Natural killer cell (primary cell): ENCODE data around the gene FRAS1. TPM values are rescaled to one million over a fixed set of nuclear protein-coding genes. Genes with fewer than 3 reads are reported as not detected.

ENCODE experiments used
- ATAC-seq, 3 donors: fragments of 150-1000 bp in 2 of 3; fragments of 200-7000 bp in 1 of 3; cut with Tn5 transposase; 1 replicate in 1 of 3; 2 replicates in 2 of 3; pipeline ENCODE4 v1.10.0; 2021; ENCODE audit warnings: mild to moderate bottlenecking in 2 of 3, moderate library complexity in 2 of 3
- DNase-seq, 2 donors: peaks; one replicate each; pipeline versions ENCODE4 v3.0.0 to v3.0.0-alpha.2; 2013 to 2021; ENCODE audit warnings: mixed read lengths in 1 of 2
- H3K27ac ChIP-seq: one replicate; pipeline ENCODE4 v1.5.1; 2013; ENCODE audit warnings: mild to moderate bottlenecking, low read length
- H3K27me3 ChIP-seq: one replicate; pipeline ENCODE4 v1.6.1; 2013; ENCODE audit warnings: low read length; ENCODE audit not compliant: control insufficient read depth, insufficient read depth
- H3K36me3 ChIP-seq: one replicate; pipeline ENCODE4 v1.6.1; 2013; ENCODE audit warnings: low read length; ENCODE audit not compliant: control insufficient read depth, insufficient read depth
- H3K4me1 ChIP-seq: one replicate; pipeline ENCODE4 v1.6.1; 2013; ENCODE audit warnings: low read length; ENCODE audit not compliant: control insufficient read depth, insufficient read depth
- H3K4me3 ChIP-seq: one replicate; pipeline ENCODE4 v1.5.1; 2013; ENCODE audit warnings: low read length
- H3K9me3 ChIP-seq: one replicate; pipeline ENCODE4 v1.6.1; 2013; ENCODE audit warnings: low read length; ENCODE audit not compliant: control insufficient read depth, insufficient read depth
- H3K27ac Mint-ChIP-seq, 2 donors: one replicate each; pipeline ENCODE4 v1.8.0; 2022; ENCODE audit warnings: mild to moderate bottlenecking in 2 of 2, mixed read lengths in 2 of 2, moderate library complexity in 1 of 2
- H3K27me3 Mint-ChIP-seq, 2 donors: one replicate each; pipeline ENCODE4 v1.8.0; 2022; ENCODE audit warnings: low read depth in 2 of 2, mixed read lengths in 2 of 2
- H3K36me3 Mint-ChIP-seq: one replicate; pipeline ENCODE4 v1.8.0; 2022; ENCODE audit warnings: mixed read lengths
- H3K4me1 Mint-ChIP-seq, 2 donors: one replicate each; pipeline ENCODE4 v1.8.0; 2022; ENCODE audit warnings: mixed read lengths in 2 of 2
- H3K4me3 Mint-ChIP-seq: one replicate; pipeline ENCODE4 v1.8.0; 2022; ENCODE audit warnings: mild to moderate bottlenecking, moderate library complexity, mixed read lengths
- H3K9me3 Mint-ChIP-seq, 2 donors: one replicate each; pipeline ENCODE4 v1.8.0; 2022; ENCODE audit warnings: mixed read lengths in 2 of 2
- CTCF ChIP-seq: fragments of 200-600 bp; IDR thresholded peaks from one replicate; pipeline ENCODE4 v1.8.0; 2022; ENCODE audit warnings: antibody characterized with exemption
- WGBS: methylation state at CpG from one replicate; pipeline ENCODE4 v1.1.7; 2013; ENCODE audit warnings: missing lambda C conversion rate; ENCODE audit not compliant: insufficient coverage; 5-methylcytosine and 5-hydroxymethylcytosine counted together
- intact Hi-C: fragments of 100-400 bp; cut with micrococcal nuclease; formaldehyde crosslinking; loops from one replicate; pipeline ENCODE4 v1.14.2; 2022
- total RNA-seq, 4 donors: library from RNA; stranded (reverse); fragments of 120-200 nt in 1 of 4; gene quantifications; one replicate each; pipeline versions ENCODE4 v1.2.3 to v1.2.4, GENCODE V29; 2013 to 2022

Gene FRAS1
- total RNA-seq, 3 donors from 2014 or later (not counting 1 experiment from before 2014, with no cell fraction given) = 0.15 to 0.31 TPM; not detected in 1

DNA sequence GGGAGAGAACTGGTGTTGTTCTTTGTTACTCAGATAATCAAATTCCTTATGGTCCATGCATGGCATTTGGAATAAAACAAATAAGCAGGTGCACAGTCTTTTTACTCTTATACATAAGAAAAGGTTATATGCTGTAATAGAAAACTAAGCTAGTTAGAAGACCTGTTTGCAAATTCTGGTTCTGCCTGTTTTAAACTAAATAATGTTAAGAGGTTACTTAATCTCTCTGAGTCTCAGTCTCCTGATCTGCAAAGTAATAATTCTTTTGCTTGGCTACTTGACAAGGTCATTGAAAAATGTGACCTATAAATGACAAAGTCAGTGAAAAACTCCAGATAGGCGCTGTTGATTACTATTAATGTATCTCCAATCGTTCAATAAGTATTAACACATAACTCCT is 451.9 kb downstream of the FRAS1 start:
- H3K36me3 ChIP-seq = no peaks in the 10 kb centered on the region
- H3K4me1 Mint-ChIP-seq = no peaks in the 10 kb centered on the region

GRCh38 chr4:78510108-78510507 is 453.0 kb downstream of the FRAS1 start:
- H3K4me3 ChIP-seq = no peak overlapping the region
- WGBS = no CpG with 5 or more reads among the region's 1 CpG

More for the DNA sequence above, 451.9 kb downstream of the FRAS1 start:
- H3K27ac ChIP-seq = no peak overlapping the region
- no peaks in the 10 kb centered on the region for H3K9me3 ChIP-seq
- DNase-seq = no peak
- Mint-ChIP-seq H3K4me3 (no peak overlapping the region), H3K9me3 (no peaks in the 10 kb centered on the region), H3K27me3 (no peaks in the 10 kb centered on the region), H3K36me3 (no peaks in the 10 kb centered on the region), H3K27ac (no peak overlapping the region)
- no peak for TF ChIP-seq CTCF
- no peak for ATAC-seq
- 68% methylated on average over 2 of the region's 2 CpGs for WGBS
- H3K27me3 ChIP-seq = no peaks in the 10 kb centered on the region
- no peaks in the 10 kb centered on the region for H3K4me1 ChIP-seq
- intact Hi-C loops = no loop called here
- no peak overlapping the region for H3K4me3 ChIP-seq

DNA sequence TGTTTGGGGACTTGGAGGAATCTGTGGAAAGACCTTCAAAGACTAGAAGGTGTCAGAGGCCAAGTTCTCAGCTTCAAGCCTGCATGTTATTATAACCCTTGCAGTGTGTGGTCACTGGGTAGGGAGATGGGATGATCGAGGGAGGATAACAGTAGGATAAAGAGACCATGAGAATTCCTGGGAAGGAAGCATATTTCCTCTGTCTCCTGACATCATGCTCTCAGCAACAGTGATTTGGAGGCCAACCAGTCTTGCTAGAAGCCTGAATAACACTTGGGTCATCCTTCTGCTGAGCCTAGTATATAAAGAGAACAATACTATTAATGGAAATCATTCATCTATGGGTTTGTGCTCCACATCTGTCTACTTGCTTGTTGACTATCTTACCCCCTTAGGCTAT is 453.6 kb downstream of the FRAS1 start:
- H3K9me3 ChIP-seq = no peaks in the 10 kb centered on the region
- DNase-seq (no peak), ATAC-seq (no peak)
- intact Hi-C loops = no loop called here
- H3K9me3 Mint-ChIP-seq = no peaks in the 10 kb centered on the region
- no peak overlapping the region for H3K27ac ChIP-seq
- H3K27me3 Mint-ChIP-seq = no peaks in the 10 kb centered on the region
- TF ChIP-seq CTCF = no peak
- H3K4me3 ChIP-seq = no peak overlapping the region
- H3K36me3 ChIP-seq = no peaks in the 10 kb centered on the region
- no peaks in the 10 kb centered on the region for H3K4me1 Mint-ChIP-seq
- H3K27me3 ChIP-seq = no peaks in the 10 kb centered on the region
- H3K27ac Mint-ChIP-seq = no peak overlapping the region
- H3K4me3 Mint-ChIP-seq = no peak overlapping the region
- H3K4me1 ChIP-seq = no peaks in the 10 kb centered on the region
- H3K36me3 Mint-ChIP-seq = no peaks in the 10 kb centered on the region
- 58% methylated on average over 1 of the region's 1 CpG for WGBS

More at GRCh38 chr4:78510108-78510507, 453.0 kb downstream of the FRAS1 start:
- H3K27me3 Mint-ChIP-seq = no peaks in the 10 kb centered on the region
- no peak for TF ChIP-seq CTCF
- no peaks in the 10 kb centered on the region for H3K36me3 ChIP-seq
- H3K4me1 Mint-ChIP-seq = no peaks in the 10 kb centered on the region
- no peak overlapping the region for H3K27ac Mint-ChIP-seq
- ATAC-seq (no peak), DNase-seq (no peak)
- no peaks in the 10 kb centered on the region for H3K36me3 Mint-ChIP-seq
- intact Hi-C loops = no loop called here
- H3K9me3 ChIP-seq = no peaks in the 10 kb centered on the region
- no peaks in the 10 kb centered on the region for H3K9me3 Mint-ChIP-seq
- H3K4me3 Mint-ChIP-seq = no peak overlapping the region
- H3K27me3 ChIP-seq = no peaks in the 10 kb centered on the region
- no peaks in the 10 kb centered on the region for H3K4me1 ChIP-seq
- no peak overlapping the region for H3K27ac ChIP-seq

- no peak for TF ChIP-seq CTCF
- Mint-ChIP-seq H3K4me3 (no peak overlapping the region), H3K4me1 (no peaks in the 10 kb centered on the region), H3K9me3 (no peaks in the 10 kb centered on the region), H3K27me3 (no peaks in the 10 kb centered on the region), H3K36me3 (no peaks in the 10 kb centered on the region), H3K27ac (no peak overlapping the region)
- Histone ChIP-seq H3K4me3 (no peak overlapping the region), H3K4me1 (no peaks in the 10 kb centered on the region), H3K27me3 (no peaks in the 10 kb centered on the region), H3K36me3 (no peaks in the 10 kb centered on the region), H3K27ac (no peak overlapping the region), H3K9me3 (no peaks in the 10 kb centered on the region)
- ATAC-seq (no peak), DNase-seq (no peak)
- intact Hi-C loops = no loop called here
- WGBS = 95% methylated on average over 3 of the region's 3 CpGs
These were observed 455.3 kb downstream of the FRAS1 start for GRCh38 chr4:78512357-78512920.
